ENCODE data around the gene N4BP3.

- TF ChIP-seq CTCF (IDR thresholded peaks at IDR 0.05; ENCODE audit: borderline replicate concordance, extremely low read depth, low read length, poor library complexity, severe bottlenecking) = no peak
- TF ChIP-seq EZH2 (IDR thresholded peaks at IDR 0.05; ENCODE audit: borderline replicate concordance, low read depth, low read length, severe bottlenecking) = no peak
These were observed 28.0 kb upstream of the N4BP3 start for GRCh38 chr5:178085316-178085715.

Data from DND-41 (cell line).